Mesendoderm (in vitro differentiated cells): ENCODE measurements around the gene CARMIL1.

Experiments
- DNase-seq: peaks from one replicate; pipeline ENCODE4 v3.0.0; 2013
- H2AK5ac ChIP-seq: 2 replicates; pipeline ENCODE4 v1.6.1; 2013; ENCODE audit warnings: low read length, inconsistent platforms
- H2BK120ac ChIP-seq: 2 replicates; pipeline ENCODE4 v1.6.1; 2013; ENCODE audit warnings: low read depth, mild to moderate bottlenecking, low read length, moderate library complexity, mixed read lengths
- H2BK15ac ChIP-seq: replicated peaks from 2 replicates; pipeline ENCODE4 v1.6.1; 2013; ENCODE audit warnings: low read depth, mild to moderate bottlenecking, moderate library complexity
- H2BK5ac ChIP-seq: 2 replicates; pipeline ENCODE4 v1.6.1; 2013; ENCODE audit warnings: low read length, inconsistent platforms
- H3K18ac ChIP-seq: 2 replicates; pipeline ENCODE4 v1.6.1; 2013; ENCODE audit warnings: mild to moderate bottlenecking, low read length, mixed read lengths
- H3K23ac ChIP-seq: one replicate; pipeline ENCODE4 v1.6.1; 2013; ENCODE audit warnings: low read length
- H3K27ac ChIP-seq: 2 replicates; pipeline ENCODE4 v1.5.1; 2013; ENCODE audit warnings: low read depth, mild to moderate bottlenecking, inconsistent platforms, low read length, moderate library complexity
- H3K27me3 ChIP-seq: 2 replicates; pipeline ENCODE4 v1.6.1; 2013; ENCODE audit warnings: low read length, control low read depth, mild to moderate bottlenecking, inconsistent platforms; ENCODE audit not compliant: insufficient read depth, poor library complexity
- H3K36me3 ChIP-seq: 2 replicates; pipeline ENCODE4 v1.6.1; 2013; ENCODE audit warnings: low read length, inconsistent platforms; ENCODE audit not compliant: control insufficient read depth, insufficient read depth
- H3K4ac ChIP-seq: one replicate; pipeline ENCODE4 v1.6.1; 2013; ENCODE audit warnings: low read depth, mild to moderate bottlenecking, low read length, moderate library complexity
- H3K4me1 ChIP-seq: 2 replicates; pipeline ENCODE4 v1.6.1; 2013; ENCODE audit warnings: low read depth, low read length, inconsistent platforms; ENCODE audit not compliant: control insufficient read depth
- H3K4me2 ChIP-seq: 2 replicates; pipeline ENCODE4 v1.6.1; 2013; ENCODE audit warnings: low read length
- H3K4me3 ChIP-seq: 2 replicates; pipeline ENCODE4 v1.5.1; 2013; ENCODE audit warnings: mild to moderate bottlenecking, low read length
- H3K56ac ChIP-seq: one replicate; pipeline ENCODE4 v1.6.1; 2013; ENCODE audit warnings: low read length
- H3K79me1 ChIP-seq: 2 replicates; pipeline ENCODE4 v1.6.1; 2013; ENCODE audit warnings: low read length, inconsistent platforms
- H3K79me2 ChIP-seq: 2 replicates; pipeline ENCODE4 v1.6.1; 2013; ENCODE audit warnings: mild to moderate bottlenecking, low read length; ENCODE audit not compliant: control insufficient read depth, insufficient read depth
- H3K9ac ChIP-seq: 2 replicates; pipeline ENCODE4 v1.6.1; 2013; ENCODE audit warnings: low read length, inconsistent platforms
- H4K5ac ChIP-seq: one replicate; pipeline ENCODE4 v1.6.1; 2013; ENCODE audit warnings: low read length
- H4K8ac ChIP-seq: one replicate; pipeline ENCODE4 v1.6.1; 2013; ENCODE audit warnings: low read depth, mild to moderate bottlenecking, control low read depth, low read length, moderate library complexity
- WGBS: extraction: QIAGEN DNeasy Blood & Tissue Kit; methylation state at CpG from one replicate; pipeline ENCODE4 v1.1.7; 2013; ENCODE audit warnings: low lambda C conversion rate, missing lambda C conversion rate; ENCODE audit not compliant: insufficient coverage; ENCODE audit errors: extremely low coverage; 5-methylcytosine and 5-hydroxymethylcytosine counted together

The CARMIL1 gene

GRCh38 chr6:25512560-25512959 is 233.4 kb downstream of the CARMIL1 start:
- H3K27ac ChIP-seq: no peak overlapping the region
- no peak overlapping the region for H2BK15ac ChIP-seq
- no peaks in the 10 kb centered on the region for H3K79me1 ChIP-seq
- H2AK5ac ChIP-seq: no peak overlapping the region
- no peak overlapping the region for H2BK5ac ChIP-seq
- H3K18ac ChIP-seq: no peak overlapping the region
- no peaks in the 10 kb centered on the region for H3K4me1 ChIP-seq
- H2BK120ac ChIP-seq: no peak overlapping the region
- no peaks in the 10 kb centered on the region for H3K36me3 ChIP-seq
- no peak overlapping the region for H4K5ac ChIP-seq
- no peak overlapping the region for H3K9ac ChIP-seq
- no peak overlapping the region for H3K4me2 ChIP-seq
- no peak overlapping the region for H3K56ac ChIP-seq
- no peak overlapping the region for H3K4me3 ChIP-seq
- no peaks in the 10 kb centered on the region for H3K27me3 ChIP-seq
- H3K4ac ChIP-seq: no peak overlapping the region
- no peak for DNase-seq
- H3K79me2 ChIP-seq: no peaks in the 10 kb centered on the region
- H3K23ac ChIP-seq: no peak overlapping the region
- no peak overlapping the region for H4K8ac ChIP-seq

- Histone ChIP-seq H2BK120ac (no peak overlapping the region), H2BK5ac (no peak overlapping the region), H3K9ac (no peak overlapping the region), H3K4me1 (no peaks in the 10 kb centered on the region), H3K4me3 (no peak overlapping the region), H4K8ac (no peak overlapping the region), H3K4me2 (no peak overlapping the region), H2AK5ac (no peak overlapping the region), H3K18ac (no peak overlapping the region), H3K79me1 (no peaks in the 10 kb centered on the region), H3K79me2 (no peaks in the 10 kb centered on the region), H3K23ac (no peak overlapping the region), H3K27ac (no peak overlapping the region), H4K5ac (no peak overlapping the region), H3K36me3 (no peaks in the 10 kb centered on the region), H3K4ac (no peak overlapping the region), H3K27me3 (no peaks in the 10 kb centered on the region), H3K56ac (no peak overlapping the region), H2BK15ac (no peak overlapping the region)
- DNase-seq: no peak
Observed at GRCh38 chr6:25519856-25520255, 240.7 kb downstream of the CARMIL1 start.

GRCh38 chr6:25524542-25524941 is 245.4 kb downstream of the CARMIL1 start:
- WGBS: no CpG with 5 or more reads among the region's 1 CpG
- Histone ChIP-seq H3K23ac (no peak overlapping the region), H2BK120ac (no peak overlapping the region)

GRCh38 chr6:25525078-25525477 is 245.9 kb downstream of the CARMIL1 start:
- Histone ChIP-seq H3K18ac (no peak overlapping the region), H4K5ac (no peak overlapping the region), H3K4me3 (no peak overlapping the region), H3K9ac (no peak overlapping the region), H3K4me1 (no peaks in the 10 kb centered on the region), H3K4me2 (no peak overlapping the region), H2BK120ac (no peak overlapping the region), H3K56ac (no peak overlapping the region), H3K27me3 (no peaks in the 10 kb centered on the region), H3K79me1 (no peaks in the 10 kb centered on the region), H2BK15ac (no peak overlapping the region), H3K4ac (no peak overlapping the region), H4K8ac (no peak overlapping the region), H3K36me3 (no peaks in the 10 kb centered on the region), H3K23ac (no peak overlapping the region), H2BK5ac (no peak overlapping the region), H3K79me2 (no peaks in the 10 kb centered on the region), H2AK5ac (no peak overlapping the region), H3K27ac (no peak overlapping the region)
- no CpG with 5 or more reads among the region's 3 CpGs for WGBS
- DNase-seq: no peak

More at GRCh38 chr6:25524542-25524941, 245.4 kb downstream of the CARMIL1 start:
- Histone ChIP-seq H3K9ac (no peak overlapping the region), H3K36me3 (no peaks in the 10 kb centered on the region), H3K79me1 (no peaks in the 10 kb centered on the region), H3K18ac (no peak overlapping the region), H4K8ac (no peak overlapping the region), H3K4me3 (no peak overlapping the region), H3K4me1 (no peaks in the 10 kb centered on the region), H3K79me2 (no peaks in the 10 kb centered on the region), H3K4ac (no peak overlapping the region), H2BK15ac (no peak overlapping the region), H3K56ac (no peak overlapping the region), H2AK5ac (no peak overlapping the region), H3K27ac (no peak overlapping the region), H4K5ac (no peak overlapping the region), H3K4me2 (no peak overlapping the region), H3K27me3 (no peaks in the 10 kb centered on the region), H2BK5ac (no peak overlapping the region)
- no peak for DNase-seq

GRCh38 chr6:25534942-25535631 is 255.9 kb downstream of the CARMIL1 start:
- Histone ChIP-seq H3K56ac (no peak overlapping the region), H3K36me3 (no peaks in the 10 kb centered on the region), H2BK5ac (no peak overlapping the region), H3K23ac (no peak overlapping the region), H3K18ac (no peak overlapping the region), H2BK120ac (no peak overlapping the region), H3K9ac (no peak overlapping the region), H3K4me2 (no peak overlapping the region), H2AK5ac (no peak overlapping the region), H4K5ac (no peak overlapping the region), H3K79me2 (no peaks in the 10 kb centered on the region), H3K27me3 (no peaks in the 10 kb centered on the region), H2BK15ac (no peak overlapping the region), H3K79me1 (no peaks in the 10 kb centered on the region), H3K4ac (no peak overlapping the region), H4K8ac (no peak overlapping the region), H3K27ac (no peak overlapping the region), H3K4me3 (no peak overlapping the region), H3K4me1 (no peaks in the 10 kb centered on the region)
- DNase-seq: no peak
- no CpG with 5 or more reads among the region's 5 CpGs for WGBS

GRCh38 chr6:25535632-25536225 is 256.6 kb downstream of the CARMIL1 start:
- no peak overlapping the region for H2BK120ac ChIP-seq
- H3K56ac ChIP-seq: no peak overlapping the region
- no peak overlapping the region for H4K5ac ChIP-seq
- H3K4ac ChIP-seq: no peak overlapping the region
- no peak overlapping the region for H4K8ac ChIP-seq
- no peak overlapping the region for H3K4me2 ChIP-seq
- no peak overlapping the region for H3K27ac ChIP-seq
- no peak overlapping the region for H3K23ac ChIP-seq
- no peak overlapping the region for H2BK5ac ChIP-seq
- no peak overlapping the region for H3K9ac ChIP-seq
- H3K27me3 ChIP-seq: no peaks in the 10 kb centered on the region
- H3K36me3 ChIP-seq: no peaks in the 10 kb centered on the region
- no peak for DNase-seq
- no peak overlapping the region for H3K4me3 ChIP-seq
- no peak overlapping the region for H2AK5ac ChIP-seq
- H2BK15ac ChIP-seq: no peak overlapping the region
- no peak overlapping the region for H3K18ac ChIP-seq
- H3K4me1 ChIP-seq: no peaks in the 10 kb centered on the region
- H3K79me2 ChIP-seq: no peaks in the 10 kb centered on the region
- no CpG with 5 or more reads among the region's 4 CpGs for WGBS
- no peaks in the 10 kb centered on the region for H3K79me1 ChIP-seq
